Smooth muscle cell (in vitro differentiated cells): Measurements from ENCODE around the gene C14orf132. TPM values are rescaled to one million over a fixed set of nuclear protein-coding genes. Genes with fewer than 3 reads are reported as not detected.

Experiments used
- DNase-seq: peaks from one replicate; lab custom pipeline; 2025; ENCODE audit not compliant: unreplicated experiment; lab: John Stamatoyannopoulos, UW
- H2AFZ ChIP-seq: fragments of 200-600 bp; sonication (generic); 2 replicates; pipeline ENCODE4 v1.6.0; 2016; ENCODE audit warnings: antibody characterized with exemption, low read depth, mild to moderate bottlenecking
- H3F3A ChIP-seq: fragments of 200-600 bp; sonication (generic); 2 replicates; pipeline ENCODE4 v1.6.0; 2017; ENCODE audit warnings: antibody characterized with exemption, low read depth
- H3K27ac ChIP-seq: fragments of 200-600 bp; sonication (generic); 2 replicates; pipeline ENCODE4 v1.5.1; 2016; ENCODE audit warnings: low read depth, mild to moderate bottlenecking
- H3K27me3 ChIP-seq: fragments of 200-600 bp; sonication (generic); 2 replicates; pipeline ENCODE4 v1.6.1; 2016; ENCODE audit warnings: low read depth, mild to moderate bottlenecking
- H3K36me3 ChIP-seq: fragments of 200-600 bp; sonication (generic); 2 replicates; pipeline ENCODE4 v1.5.1; 2016; ENCODE audit warnings: low read depth
- H3K4me1 ChIP-seq: fragments of 200-600 bp; sonication (generic); 2 replicates; pipeline ENCODE4 v1.5.1; 2016; ENCODE audit warnings: low read depth
- H3K4me2 ChIP-seq: fragments of 200-600 bp; sonication (generic); 2 replicates; pipeline ENCODE4 v1.6.0; 2016; ENCODE audit warnings: mild to moderate bottlenecking
- H3K4me3 ChIP-seq: fragments of 200-600 bp; sonication (generic); 2 replicates; pipeline ENCODE4 v1.5.1; 2016; ENCODE audit warnings: mild to moderate bottlenecking
- H3K79me2 ChIP-seq: fragments of 200-600 bp; sonication (generic); 2 replicates; pipeline ENCODE4 v1.6.0; 2016; ENCODE audit warnings: low read depth, mild to moderate bottlenecking
- H3K9ac ChIP-seq: fragments of 200-600 bp; sonication (generic); 2 replicates; pipeline ENCODE4 v1.6.0; 2016; ENCODE audit warnings: low read depth
- H3K9me3 ChIP-seq: fragments of 200-600 bp; sonication (generic); replicated peaks from 2 replicates; pipeline ENCODE4 v1.5.1; 2016; ENCODE audit warnings: low read depth
- H4K20me1 ChIP-seq: fragments of 200-600 bp; sonication (generic); 2 replicates; pipeline ENCODE4 v1.6.0; 2016; ENCODE audit warnings: low read depth
- CTCF ChIP-seq: fragments of 200-600 bp; sonication (generic); IDR thresholded peaks from 2 replicates; pipeline ENCODE4 v1.5.1; 2017; ENCODE audit warnings: borderline replicate concordance, mild to moderate bottlenecking, antibody characterized with exemption; ENCODE audit not compliant: insufficient read depth, poor library complexity, severe bottlenecking
- WGBS: methylation state at CpG from one replicate; pipeline ENCODE4 v1.1.7; 2016; ENCODE audit warnings: low lambda C conversion rate; 5-methylcytosine and 5-hydroxymethylcytosine counted together
- polyA plus RNA-seq: library from polyadenylated mRNA; unstranded; fragments of >200 nt; fragmentation: Nextera tagmentation; extraction: Ambion mirVana; gene quantifications from 2 replicates; pipeline ENCODE4 v1.2.1, GENCODE V29; 2016
- total RNA-seq: library from RNA; depleted of rRNA; stranded (reverse); fragments of >200 nt; gene quantifications from 2 replicates; pipeline ENCODE4 v1.2.3, GENCODE V29; 2014

Gene C14orf132
- total and polyA plus RNA-seq, 2 experiments from 2014 or later: 35.5 to 38.0 TPM

- no peaks in the 10 kb centered on the region for H3K36me3 ChIP-seq
- WGBS: 92% methylated on average over 7 of the region's 7 CpGs
- H3K4me2 ChIP-seq: no peak overlapping the region
- no peak overlapping the region for H3K4me3 ChIP-seq
- DNase-seq: no peak
- H3F3A ChIP-seq: no peaks in the 10 kb centered on the region
- H3K27ac ChIP-seq: no peak overlapping the region
- no peaks in the 10 kb centered on the region for H3K4me1 ChIP-seq
- H3K9ac ChIP-seq: no peak overlapping the region
- no peak for TF ChIP-seq CTCF
- no peaks in the 10 kb centered on the region for H3K27me3 ChIP-seq
- no peaks in the 10 kb centered on the region for H3K9me3 ChIP-seq
- no peaks in the 10 kb centered on the region for H4K20me1 ChIP-seq
- no peaks in the 10 kb centered on the region for H3K79me2 ChIP-seq
- H2AFZ ChIP-seq: no peak overlapping the region
These were observed 90.1 kb downstream of the C14orf132 start for GRCh38 chr14:96129128-96129736.

GRCh38 chr14:96130391-96130790 lies 91.2 kb downstream of the C14orf132 start:
- Histone ChIP-seq H3F3A (no peaks in the 10 kb centered on the region), H3K27ac (no peak overlapping the region), H4K20me1 (no peaks in the 10 kb centered on the region), H3K4me2 (no peak overlapping the region), H3K9ac (no peak overlapping the region), H3K79me2 (no peaks in the 10 kb centered on the region), H3K4me3 (no peak overlapping the region), H3K4me1 (no peaks in the 10 kb centered on the region), H2AFZ (no peak overlapping the region), H3K36me3 (no peaks in the 10 kb centered on the region), H3K27me3 (no peaks in the 10 kb centered on the region), H3K9me3 (no peaks in the 10 kb centered on the region)
- DNase-seq: no peak
- 98% methylated on average over 6 of the region's 6 CpGs for WGBS
- TF ChIP-seq CTCF: no peak

- no peak for DNase-seq
- no peaks in the 10 kb centered on the region for H3F3A ChIP-seq
- no peak overlapping the region for H3K4me2 ChIP-seq
- H4K20me1 ChIP-seq: no peaks in the 10 kb centered on the region
- H3K4me1 ChIP-seq: no peaks in the 10 kb centered on the region
- WGBS: 85% methylated on average over 2 of the region's 2 CpGs
- no peaks in the 10 kb centered on the region for H3K79me2 ChIP-seq
- no peaks in the 10 kb centered on the region for H3K9me3 ChIP-seq
- no peak overlapping the region for H3K9ac ChIP-seq
- H3K4me3 ChIP-seq: no peak overlapping the region
- TF ChIP-seq CTCF: no peak
- no peaks in the 10 kb centered on the region for H3K27me3 ChIP-seq
- no peak overlapping the region for H3K27ac ChIP-seq
- no peaks in the 10 kb centered on the region for H3K36me3 ChIP-seq
- no peak overlapping the region for H2AFZ ChIP-seq
These were observed 91.7 kb downstream of the C14orf132 start for GRCh38 chr14:96130854-96131253.

GRCh38 chr14:96131836-96132235 lies 92.7 kb downstream of the C14orf132 start:
- WGBS: 70% methylated on average over 4 of the region's 4 CpGs

More at GRCh38 chr14:96131836-96132235, 92.7 kb downstream of the C14orf132 start:
- Histone ChIP-seq H3K27me3 (no peaks in the 10 kb centered on the region), H3K4me1 (no peaks in the 10 kb centered on the region), H2AFZ (no peak overlapping the region), H3K9me3 (no peaks in the 10 kb centered on the region), H3K4me2 (no peak overlapping the region), H3K79me2 (no peaks in the 10 kb centered on the region), H3K27ac (no peak overlapping the region), H3F3A (no peaks in the 10 kb centered on the region), H3K4me3 (no peak overlapping the region), H4K20me1 (no peaks in the 10 kb centered on the region), H3K9ac (no peak overlapping the region), H3K36me3 (no peaks in the 10 kb centered on the region)
- no peak for TF ChIP-seq CTCF
- no peak for DNase-seq
